Measurements from ENCODE around the gene LRCH4.
"Not testable (repeated sequence)": the region's sequence is repeated elsewhere in the genome, so short reads cannot be mapped to it uniquely, and the experiment has no call there.

LRCH4 gene

GRCh38 chr7:100566018-100566531 lies 19.9 kb downstream of the LRCH4 start:
- DNase-seq: no peak

- DNase-seq: no peak
These were observed 20.8 kb downstream of the LRCH4 start for GRCh38 chr7:100565133-100565571.

GRCh38 chr7:100564405-100564804 lies 21.5 kb downstream of the LRCH4 start:
- not testable (repeated sequence) for DNase-seq

DNA sequence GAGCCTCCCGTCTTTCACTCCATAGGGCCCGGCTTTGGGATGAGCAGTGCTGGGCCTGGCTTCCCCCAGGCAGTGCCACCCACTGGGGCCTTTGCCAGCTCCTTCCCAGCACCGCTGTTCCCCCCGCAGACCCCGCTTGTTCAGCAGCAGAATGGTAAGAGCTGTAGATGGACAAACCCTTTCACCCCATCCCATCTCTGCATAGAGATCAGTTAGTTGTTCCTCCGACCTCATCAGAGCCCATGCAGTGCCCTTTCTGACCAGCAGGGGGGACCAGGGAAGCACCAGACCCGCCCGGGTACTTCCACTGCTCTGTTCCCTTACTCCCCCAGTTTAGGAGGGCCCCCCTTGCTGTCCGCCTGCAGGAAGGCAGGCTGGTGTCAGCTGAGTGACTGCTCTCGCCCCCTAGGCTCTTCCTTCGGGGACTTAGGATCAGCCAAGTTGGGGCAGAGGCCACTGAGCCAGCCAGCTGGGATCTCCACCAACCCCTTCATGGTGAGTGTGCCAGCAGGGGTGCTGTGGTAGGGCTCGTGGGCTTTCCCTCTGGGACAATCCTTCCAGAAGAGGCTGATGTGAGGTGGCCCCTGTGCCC lies 22.0 kb downstream of the LRCH4 start:
- DNase-seq: peak; percentile 56

DNA sequence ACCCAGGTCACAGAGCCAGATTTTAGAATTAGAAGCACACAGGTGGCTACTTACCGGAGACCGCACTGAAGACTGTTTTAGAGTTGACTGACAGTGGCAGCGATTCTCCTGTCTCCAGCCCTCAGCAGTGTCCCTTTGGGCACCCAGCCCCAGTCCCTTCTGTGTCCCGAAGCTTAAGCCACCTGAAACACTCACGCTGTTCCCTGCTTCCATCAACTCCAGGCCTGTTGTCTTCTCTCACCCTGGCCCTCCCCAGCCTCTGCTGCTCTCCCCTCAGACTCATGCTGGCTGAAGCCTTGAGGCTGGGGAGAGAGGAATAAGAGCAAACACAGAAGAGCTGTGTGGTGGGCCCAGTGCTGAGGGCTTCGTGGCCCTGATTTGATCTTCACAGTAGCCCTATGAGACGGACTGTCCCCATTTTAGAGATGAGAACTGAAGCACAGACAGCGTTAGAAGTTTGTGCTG lies 22.8 kb downstream of the LRCH4 start:
- no peak for DNase-seq

DNA sequence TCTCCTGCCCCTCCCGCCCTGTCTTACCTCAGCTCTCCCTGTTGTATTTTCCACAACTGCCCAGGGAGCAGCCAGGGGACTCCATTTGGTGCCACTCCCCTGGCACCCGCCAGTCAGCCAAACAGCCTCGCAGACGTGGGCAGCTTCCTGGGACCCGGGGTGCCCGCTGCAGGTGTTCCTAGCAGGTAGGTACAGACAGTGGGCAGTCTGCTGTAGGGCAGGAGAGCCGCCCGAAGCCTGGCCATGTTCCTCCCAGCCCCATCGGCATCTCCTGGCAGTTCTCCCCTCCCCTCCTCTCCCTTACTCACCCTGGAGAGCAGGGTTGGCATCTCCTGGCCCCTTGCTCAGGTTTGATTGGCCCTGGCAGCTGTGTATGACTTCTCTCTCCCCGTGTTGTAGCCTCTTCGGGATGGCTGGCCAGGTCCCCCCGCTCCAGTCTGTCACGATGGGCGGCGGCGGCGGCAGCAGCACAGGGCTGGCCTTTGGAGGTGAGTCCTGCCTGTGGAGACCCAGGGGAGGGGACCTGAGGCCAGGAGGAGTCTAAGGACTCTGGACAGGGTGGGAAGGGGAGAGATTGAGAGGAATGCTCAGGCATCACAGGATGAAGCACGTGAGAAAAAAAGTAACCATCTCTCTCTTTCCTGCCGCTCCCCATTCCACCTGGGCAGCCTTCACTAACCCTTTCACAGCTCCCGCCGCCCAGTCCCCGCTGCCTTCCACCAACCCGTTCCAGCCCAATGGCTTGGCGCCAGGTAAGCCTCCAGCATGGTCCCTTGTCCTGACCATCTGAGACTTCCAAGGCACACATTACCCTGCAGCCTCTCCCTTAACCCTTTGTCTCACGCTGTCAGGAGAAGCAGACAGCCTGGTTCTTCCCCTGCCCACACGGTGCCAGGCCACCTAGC lies 23.5 kb downstream of the LRCH4 start:
- no peak for DNase-seq

DNA sequence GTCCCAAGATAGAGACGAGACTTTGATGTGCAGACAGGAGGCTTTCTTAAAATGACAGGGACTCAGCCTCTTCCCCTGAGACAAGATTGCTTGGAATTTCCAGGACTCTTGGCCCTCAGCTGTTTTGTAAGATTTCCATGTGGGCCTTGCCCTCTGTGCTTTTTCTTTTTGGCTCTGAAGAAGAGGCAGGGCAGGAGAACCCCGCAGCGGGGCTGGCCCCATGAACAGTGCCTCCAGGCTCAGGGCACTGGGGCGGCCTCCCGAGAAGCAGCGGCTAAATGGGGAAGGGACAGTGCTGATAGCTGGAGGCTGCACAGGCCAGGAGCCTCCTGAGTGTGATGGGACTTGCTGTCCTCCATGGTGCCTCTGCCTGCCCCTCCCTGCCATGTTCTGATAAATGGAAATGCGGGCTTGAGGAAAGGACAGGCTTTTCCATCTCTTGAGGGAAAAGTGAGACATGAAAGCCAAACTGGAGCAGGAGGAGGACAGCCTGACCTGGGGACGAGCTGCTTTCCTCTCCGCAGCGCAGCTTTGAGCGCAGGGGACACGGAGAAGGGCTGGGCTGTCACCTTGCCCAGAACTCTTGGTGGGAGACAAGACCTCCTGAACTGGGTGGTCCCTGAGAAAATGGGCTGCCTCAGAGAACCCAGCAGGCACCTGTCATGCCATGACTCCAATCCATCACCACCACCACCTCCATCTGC lies 24.3 kb downstream of the LRCH4 start:
- DNase-seq: no peak

- DNase-seq: no peak
These were observed 26.8 kb downstream of the LRCH4 start for GRCh38 chr7:100559127-100559526.

GRCh38 chr7:100556541-100556940 lies 29.4 kb downstream of the LRCH4 start:
- peak; percentile 84 for DNase-seq

GRCh38 chr7:100555701-100556100 lies 30.2 kb downstream of the LRCH4 start:
- peak; percentile 9 for DNase-seq

- DNase-seq: no peak
These were observed 32.9 kb downstream of the LRCH4 start for GRCh38 chr7:100553032-100553431.

DNA sequence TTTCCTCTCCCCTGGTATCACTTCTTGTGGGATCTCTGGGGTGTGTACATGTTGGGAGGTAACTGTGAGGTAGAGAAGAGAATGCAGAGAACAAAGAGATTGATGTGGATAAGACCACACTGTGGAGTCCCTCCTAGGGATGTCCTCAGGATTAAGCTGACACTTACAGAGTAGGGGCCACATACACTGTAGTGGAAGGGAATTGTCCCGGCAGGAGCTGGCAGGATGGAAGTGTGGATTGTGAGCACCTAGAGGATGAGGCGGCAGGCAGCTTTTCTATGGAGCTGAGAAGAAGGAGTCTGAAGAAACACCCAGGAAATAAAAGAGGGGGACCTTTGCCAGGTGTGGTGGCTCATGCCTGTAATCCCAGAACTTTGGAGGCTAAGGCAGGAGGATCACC lies 33.4 kb downstream of the LRCH4 start:
- no peak for DNase-seq

GRCh38 chr7:100548446-100548845 lies 37.5 kb downstream of the LRCH4 start:
- DNase-seq: not testable (repeated sequence)

GRCh38 chr7:100547872-100548271 lies 38.1 kb downstream of the LRCH4 start:
- DNase-seq: peak; percentile 58

DNA sequence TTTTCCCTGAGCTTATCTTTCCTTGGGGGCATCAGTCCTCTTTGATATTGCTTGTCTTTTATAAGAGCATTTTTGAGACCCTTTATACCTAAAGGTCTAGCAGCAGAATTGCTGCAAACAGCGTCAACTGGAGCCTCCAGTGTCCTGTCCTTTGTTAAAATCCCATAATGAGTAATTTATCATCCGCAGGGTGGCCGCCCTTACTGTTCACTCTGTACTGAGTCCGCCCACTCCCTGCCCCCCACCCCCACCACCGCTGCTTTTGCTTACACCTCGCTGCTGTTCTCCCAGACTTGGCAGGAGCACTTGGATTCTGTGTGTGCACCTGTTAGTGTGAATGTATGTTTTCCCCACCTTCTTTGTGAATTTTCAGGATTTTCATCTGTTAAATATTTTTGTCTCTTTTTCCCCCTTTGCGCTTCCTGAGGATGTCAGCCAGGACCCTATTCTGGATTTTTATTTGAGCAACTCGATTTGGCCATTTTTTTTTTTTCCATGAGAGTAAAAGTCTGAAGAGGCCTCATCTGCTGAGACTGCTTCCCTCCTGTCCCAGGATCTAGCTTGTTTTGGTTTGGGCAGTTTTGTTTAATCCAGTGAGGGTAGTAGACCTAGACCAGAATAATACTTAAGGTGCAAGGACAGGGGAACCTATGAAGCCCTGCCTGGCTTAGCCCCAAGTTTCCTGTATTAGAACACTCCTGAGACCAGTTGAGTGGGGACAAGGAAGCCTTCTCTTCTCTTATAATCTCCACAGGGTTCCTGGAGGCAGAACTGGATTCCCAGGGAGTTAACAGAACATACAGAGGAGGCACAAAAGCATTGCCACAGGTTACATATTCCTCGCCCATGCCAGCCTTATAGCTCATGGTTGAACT lies 38.8 kb downstream of the LRCH4 start:
- DNase-seq: no peak

- no peak for DNase-seq
These were observed 39.6 kb downstream of the LRCH4 start for GRCh38 chr7:100546129-100546925.

GRCh38 chr7:100545360-100546128 lies 40.4 kb downstream of the LRCH4 start:
- DNase-seq: peak; percentile 29

GRCh38 chr7:100544967-100545359 lies 41.0 kb downstream of the LRCH4 start:
- DNase-seq: no peak

DNA sequence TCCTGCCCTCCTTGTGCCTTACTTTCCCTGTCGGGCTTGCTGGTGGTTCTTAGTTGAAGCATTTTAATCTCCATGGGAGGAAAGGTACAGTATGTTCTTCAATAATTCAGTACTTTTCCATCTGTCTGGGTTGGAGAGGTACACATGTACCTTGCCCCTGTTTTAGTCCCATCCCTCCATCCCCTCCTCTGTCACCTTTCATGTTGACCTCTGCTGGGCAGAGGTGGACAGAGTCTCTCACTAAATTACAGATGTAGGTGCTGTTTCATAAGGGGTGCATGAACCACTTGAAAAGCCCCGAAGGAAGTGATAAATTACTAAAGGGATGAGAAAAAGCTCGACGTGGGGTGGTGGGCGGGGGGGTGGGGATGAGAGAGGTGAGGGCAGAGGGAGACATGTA lies 41.5 kb downstream of the LRCH4 start:
- no peak for DNase-seq

- DNase-seq: no peak
These were observed 42.3 kb downstream of the LRCH4 start for GRCh38 chr7:100543586-100543985.

DNA sequence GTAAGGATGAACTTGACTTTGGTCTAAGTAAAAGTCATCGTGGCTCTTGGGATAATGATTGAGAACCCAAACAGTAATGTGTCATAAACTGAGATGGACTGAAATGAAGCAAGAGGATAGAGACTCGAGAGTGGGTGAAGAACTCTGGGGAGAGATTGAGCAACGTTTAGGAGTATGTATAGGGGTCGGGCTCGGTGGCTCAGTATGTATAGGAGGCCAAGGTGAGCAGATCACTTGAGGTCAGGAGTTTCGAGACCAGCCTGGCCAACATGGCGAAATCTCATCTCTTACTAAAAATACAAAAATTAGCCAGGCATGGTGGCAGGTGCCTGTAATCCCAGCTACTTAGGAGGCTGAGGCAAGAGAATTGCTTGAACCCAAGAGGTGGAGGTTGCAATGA lies 44.6 kb downstream of the LRCH4 start:
- peak; percentile 35 for DNase-seq

Data from MV-4-11 (cell line).